ENCODE measurements around the gene HAPLN2. TPM values are rescaled to one million over a fixed set of nuclear protein-coding genes. Genes with fewer than 3 reads are reported as not detected.

The HAPLN2 gene
- total RNA-seq, 4 donors from 2014 or later, result 0.79 TPM; not detected in 3

- intact Hi-C loops (cut with DNase I), result no loop called here
- TF ChIP-seq POLR2A (IDR thresholded peaks at IDR 0.05), result no peak
- no peak for TF ChIP-seq CTCF (IDR thresholded peaks at IDR 0.05)
- Histone ChIP-seq H3K36me3 (no peaks in the 10 kb centered on the region), H3K4me3 (replicated peaks in 1 of 3) (no peak overlapping the region), H3K4me1 (peaks cover 4 to 48% of the 10 kb centered on the region in 2 donors), H3K27me3 (no peaks in the 10 kb centered on the region), H3K27ac (peak overlapping the region; percentile 37 to 63 (median 61)), H3K9me3 (no peaks in the 10 kb centered on the region)
- WGBS, 2 donors, result 65 to 86% methylated on average over 4 to 5 of the region's 5 CpGs
- no peak for DNase-seq
Observed at GRCh38 chr1:156667610-156667967, 48.4 kb downstream of the HAPLN2 start.

GRCh38 chr1:156667968-156668709, 48.9 kb downstream of the HAPLN2 start:
- TF ChIP-seq CTCF (IDR thresholded peaks at IDR 0.05) (no peak), POLR2A (IDR thresholded peaks at IDR 0.05) (no peak)
- Histone ChIP-seq H3K27ac (peak overlapping the region in 2 of 3 donors; percentile 61 to 63), H3K4me1 (peaks cover 0 to 43% of the 10 kb centered on the region in 2 donors), H3K4me3 (replicated peaks in 1 of 3) (no peak overlapping the region), H3K9me3 (no peaks in the 10 kb centered on the region), H3K27me3 (no peaks in the 10 kb centered on the region), H3K36me3 (no peaks in the 10 kb centered on the region)
- intact Hi-C loops (cut with DNase I), result no loop called here
- WGBS, 2 donors, result 89 to 90% methylated on average over 8 of the region's 9 CpGs
- no peak for DNase-seq

GRCh38 chr1:156668801-156669637, 49.8 kb downstream of the HAPLN2 start:
- no peak for DNase-seq
- no peaks in the 10 kb centered on the region for H3K27me3 ChIP-seq
- TF ChIP-seq POLR2A (IDR thresholded peaks at IDR 0.05), result no peak
- H3K4me3 ChIP-seq (replicated peaks in 1 of 3), result no peak overlapping the region
- no peaks in the 10 kb centered on the region for H3K9me3 ChIP-seq
- 69 to 80% methylated on average over 16 to 17 of the region's 17 CpGs for WGBS, 2 donors
- H3K4me1 ChIP-seq, result peaks cover 0 to 34% of the 10 kb centered on the region in 2 donors
- intact Hi-C loops (cut with DNase I), result no loop called here
- peak overlapping the region in 2 of 3 donors; percentile 24 to 63 for H3K27ac ChIP-seq
- H3K36me3 ChIP-seq, result no peaks in the 10 kb centered on the region

- WGBS, 2 donors, result 63 to 65% methylated on average over 5 of the region's 5 CpGs
- H3K9me3 ChIP-seq, result no peaks in the 10 kb centered on the region
- intact Hi-C loops (cut with DNase I), result no loop called here
- no peak overlapping the region for H3K4me3 ChIP-seq (replicated peaks in 1 of 3)
- H3K36me3 ChIP-seq, result no peaks in the 10 kb centered on the region
- peaks cover 0 to 26% of the 10 kb centered on the region in 2 donors for H3K4me1 ChIP-seq
- no peak for DNase-seq
- H3K27ac ChIP-seq, result no peak overlapping the region
- H3K27me3 ChIP-seq, result no peaks in the 10 kb centered on the region
- TF ChIP-seq POLR2A (IDR thresholded peaks at IDR 0.05) (no peak), CTCF (IDR thresholded peaks at IDR 0.05) (no peak)
Observed at GRCh38 chr1:156669794-156670193, 50.6 kb downstream of the HAPLN2 start.

GRCh38 chr1:156670359-156670758, 51.1 kb downstream of the HAPLN2 start:
- H3K36me3 ChIP-seq, result no peaks in the 10 kb centered on the region
- WGBS, 2 donors, result 73% methylated on average over 6 of the region's 6 CpGs

More at GRCh38 chr1:156670359-156670758, 51.1 kb downstream of the HAPLN2 start:
- TF ChIP-seq POLR2A (IDR thresholded peaks at IDR 0.05) (no peak), CTCF (IDR thresholded peaks at IDR 0.05) (no peak)
- H3K9me3 ChIP-seq, result no peaks in the 10 kb centered on the region
- peak overlapping the region in 2 of 3 donors; percentile 5 to 23 for H3K27ac ChIP-seq
- DNase-seq, result no peak
- no peaks in the 10 kb centered on the region for H3K27me3 ChIP-seq
- intact Hi-C loops (cut with DNase I), result no loop called here
- no peak overlapping the region for H3K4me3 ChIP-seq (replicated peaks in 1 of 3)
- peaks cover 0 to 21% of the 10 kb centered on the region in 2 donors for H3K4me1 ChIP-seq

All from thyroid gland (tissue), 4 donors.